GM21423 (cell line): ENCODE measurements around the gene EVI2A.

Experiments used
- ATAC-seq: cut with Tn5 transposase; IDR thresholded peaks from one replicate; pipeline ENCODE4 v1.9.1; 2021; ENCODE audit warnings: mild to moderate bottlenecking, moderate library complexity; ENCODE audit not compliant: unreplicated experiment

Gene EVI2A

GRCh38 chr17:31279401-31279800 is 42.0 kb downstream of the EVI2A start:
- ATAC-seq: no peak

DNA sequence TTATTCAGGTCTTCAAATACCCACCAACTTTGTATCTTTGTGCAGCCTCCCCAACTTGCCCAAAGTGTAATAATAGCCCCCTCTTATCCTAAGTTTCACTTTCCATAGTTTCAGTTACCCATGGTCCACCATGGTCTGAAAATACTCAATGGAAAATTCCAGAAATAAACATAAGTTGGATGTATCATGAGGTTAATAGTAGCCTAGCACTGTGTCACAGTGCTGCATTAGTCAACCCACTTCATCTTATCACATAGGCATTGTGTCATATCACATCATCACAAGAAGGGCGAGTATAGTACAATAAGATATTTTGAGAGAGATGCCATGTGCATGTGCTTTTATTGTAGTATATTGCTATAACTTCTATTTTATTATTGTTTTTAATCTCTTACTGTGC is 46.3 kb downstream of the EVI2A start:
- no peak for ATAC-seq

DNA sequence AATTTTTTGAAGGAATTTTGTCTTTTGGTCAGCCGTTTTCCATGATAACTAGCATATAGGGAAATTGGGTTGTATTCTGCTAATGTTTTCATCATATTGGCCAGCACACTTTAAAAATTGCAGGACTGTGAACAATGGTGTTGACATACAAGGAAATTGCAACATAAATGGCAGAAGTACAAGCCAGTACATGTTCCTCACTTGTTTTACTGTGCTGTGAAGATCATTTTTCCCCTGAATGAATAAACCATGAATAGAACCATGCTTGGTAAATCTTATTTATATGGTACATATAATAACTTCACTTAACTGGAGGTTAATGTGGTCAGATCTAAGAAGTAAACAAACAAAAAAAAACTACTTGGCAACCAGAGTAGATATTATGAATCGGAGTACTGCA is 47.2 kb downstream of the EVI2A start:
- ATAC-seq: no peak

- no peak for ATAC-seq
Measured at GRCh38 chr17:31273516-31273915, 47.9 kb downstream of the EVI2A start.

DNA sequence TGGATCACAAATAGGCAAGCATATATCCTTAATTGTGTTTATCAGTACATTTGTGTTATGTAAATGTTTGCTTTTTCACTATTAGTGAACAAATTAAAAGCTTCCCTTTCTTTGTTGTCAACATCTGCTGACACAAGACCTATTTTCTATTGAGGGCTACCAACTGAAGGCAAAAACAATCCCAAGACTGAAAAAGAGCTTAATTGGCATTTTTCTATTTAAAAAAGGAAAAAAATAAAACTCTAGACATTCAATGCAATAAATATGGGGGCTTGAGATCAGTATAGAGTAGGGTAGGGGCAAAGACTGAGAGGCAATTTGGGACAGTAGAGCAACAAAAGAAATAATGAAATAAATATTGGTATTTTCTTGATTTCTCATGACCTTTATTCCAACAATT is 48.6 kb downstream of the EVI2A start:
- no peak for ATAC-seq

- no peak for ATAC-seq
Measured at GRCh38 chr17:31272236-31272635, 49.2 kb downstream of the EVI2A start.

DNA sequence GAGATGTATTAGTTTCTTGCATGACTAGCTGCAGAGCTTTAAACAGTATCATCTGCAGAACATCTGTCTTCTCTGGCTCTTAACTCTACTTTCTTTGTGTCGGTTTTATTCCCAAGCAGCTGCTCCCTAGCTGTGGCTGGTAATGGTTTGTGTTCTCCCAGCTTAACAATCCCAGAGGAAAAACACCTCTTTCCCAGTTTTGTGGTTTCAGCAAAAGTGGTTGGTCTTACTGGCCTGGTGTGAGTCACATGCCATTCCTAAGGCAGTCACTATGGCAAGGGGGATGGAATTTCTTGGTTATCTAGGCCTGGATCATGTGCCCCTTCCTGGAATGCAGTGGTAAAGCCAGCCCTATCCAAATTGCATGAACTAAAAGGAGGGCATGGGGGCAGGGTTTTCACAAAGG is 51.8 kb downstream of the EVI2A start:
- no peak for ATAC-seq

- no peak for ATAC-seq
Measured at GRCh38 chr17:31269036-31269577, 52.3 kb downstream of the EVI2A start.
